ENCODE measurements around the gene ATP6V1B1.

ATP6V1B1 gene

DNA sequence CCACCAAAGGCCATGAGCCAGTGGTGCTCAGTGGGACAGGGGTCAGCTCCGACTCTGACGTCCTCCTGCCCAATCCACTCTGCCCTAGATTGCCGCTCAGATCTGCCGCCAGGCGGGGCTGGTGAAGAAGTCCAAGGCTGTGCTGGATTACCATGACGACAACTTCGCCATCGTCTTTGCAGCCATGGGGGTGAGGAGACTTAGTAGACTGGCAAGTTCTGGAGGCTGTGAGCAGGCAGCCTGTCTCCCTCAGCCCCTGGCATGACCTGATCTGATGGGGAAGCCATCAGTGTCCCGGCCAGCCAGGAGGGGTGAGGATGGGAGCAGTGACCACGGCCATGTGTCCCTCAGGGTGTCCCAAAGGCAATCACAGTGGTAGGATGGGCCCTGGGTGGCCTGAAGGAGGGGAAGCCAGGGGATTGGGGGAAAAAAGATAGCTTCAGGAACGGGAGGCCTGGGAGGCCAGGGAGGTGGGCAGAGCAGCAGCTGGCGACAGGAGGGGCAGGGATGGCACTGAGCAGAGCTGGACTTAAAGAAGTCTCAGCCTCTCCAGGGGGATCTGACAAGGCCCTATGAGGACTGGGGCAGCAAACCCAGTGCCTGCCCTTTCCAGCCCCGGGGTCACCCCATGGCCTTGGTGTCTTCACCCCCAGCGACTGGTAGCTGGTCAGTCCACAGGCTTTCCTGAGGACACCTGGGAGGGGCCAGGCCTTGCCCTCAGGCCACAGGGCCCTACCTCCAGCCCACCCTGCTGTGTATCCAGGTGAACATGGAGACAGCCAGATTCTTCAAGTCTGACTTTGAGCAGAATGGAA lies 25.3 kb downstream of the ATP6V1B1 start:
- H3K4me3 ChIP-seq (ENCODE audit: low read length), result no peak overlapping the region
- no peak for DNase-seq (ENCODE audit: low read depth, low spot score)

DNA sequence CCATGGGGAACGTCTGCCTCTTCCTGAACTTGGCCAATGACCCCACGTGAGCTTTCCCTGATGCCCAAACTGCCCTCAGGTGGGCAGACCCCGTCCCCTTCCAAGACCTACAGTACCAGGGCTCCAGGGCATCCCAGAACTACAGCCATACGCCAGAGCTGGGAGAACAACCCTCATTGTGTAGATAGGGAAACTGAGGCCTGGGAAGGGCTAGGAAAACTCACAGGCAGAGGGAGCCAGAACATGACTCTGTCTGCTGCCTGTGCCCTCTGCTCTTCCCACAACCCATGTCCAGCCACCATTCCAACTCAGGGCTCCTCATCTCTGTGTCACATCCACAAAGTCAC lies 25.9 kb downstream of the ATP6V1B1 start:
- DNase-seq (ENCODE audit: low read depth, low spot score), result no peak
- no peak overlapping the region for H3K4me3 ChIP-seq (ENCODE audit: low read length)

- DNase-seq (ENCODE audit: low read depth, low spot score), result no peak
- no peak overlapping the region for H3K4me3 ChIP-seq (ENCODE audit: low read length)
Observed at GRCh38 chr2:70962211-70962884, 26.6 kb downstream of the ATP6V1B1 start.

DNA sequence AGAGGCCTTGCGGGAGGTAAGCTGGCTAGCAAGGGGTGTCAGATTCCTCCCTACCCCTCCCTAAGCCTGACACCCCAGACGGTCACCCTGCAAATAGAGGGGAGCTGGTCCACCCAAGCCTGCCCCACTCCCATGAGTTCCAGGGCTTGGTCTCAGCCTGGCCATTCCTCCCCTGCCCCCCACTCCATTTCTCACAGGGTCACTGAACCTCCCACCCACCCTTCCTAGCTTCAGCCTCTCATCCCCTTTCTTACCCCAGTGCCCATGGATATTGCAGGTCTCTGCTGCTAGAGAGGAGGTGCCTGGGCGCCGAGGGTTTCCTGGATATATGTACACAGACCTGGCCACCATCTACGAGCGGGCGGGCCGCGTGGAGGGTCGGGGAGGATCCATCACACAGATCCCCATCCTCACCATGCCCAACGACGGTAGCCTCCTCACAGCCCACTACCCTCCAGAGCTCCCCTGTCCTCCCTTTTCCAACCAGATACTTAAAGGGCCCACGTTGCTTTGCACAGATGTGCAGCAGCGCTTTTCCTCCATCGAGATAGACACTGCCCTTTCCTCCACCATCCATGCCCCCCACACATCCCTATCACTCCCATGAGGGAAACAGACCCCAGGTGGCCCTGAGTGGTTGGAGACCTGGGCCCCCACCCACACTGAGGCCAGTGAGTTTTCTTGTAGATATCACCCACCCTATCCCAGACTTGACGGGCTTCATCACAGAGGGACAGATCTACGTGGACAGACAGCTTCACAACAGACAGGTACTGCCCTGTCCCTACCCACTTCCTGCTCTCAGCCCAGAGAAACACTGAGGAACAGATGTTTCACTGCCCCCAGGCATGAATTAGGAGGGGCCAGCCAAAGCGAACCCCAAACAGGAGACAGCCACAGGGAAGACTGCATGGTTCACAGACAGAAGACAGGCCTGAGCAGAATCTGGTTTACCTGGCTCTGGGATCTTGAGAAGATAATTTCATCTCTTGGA lies 27.5 kb downstream of the ATP6V1B1 start:
- no peak overlapping the region for H3K4me3 ChIP-seq (ENCODE audit: low read length)
- DNase-seq (ENCODE audit: low read depth, low spot score), result no peak

- DNase-seq (ENCODE audit: low read depth, low spot score), result no peak
Observed at GRCh38 chr2:70964133-70964532, 28.4 kb downstream of the ATP6V1B1 start.

DNA sequence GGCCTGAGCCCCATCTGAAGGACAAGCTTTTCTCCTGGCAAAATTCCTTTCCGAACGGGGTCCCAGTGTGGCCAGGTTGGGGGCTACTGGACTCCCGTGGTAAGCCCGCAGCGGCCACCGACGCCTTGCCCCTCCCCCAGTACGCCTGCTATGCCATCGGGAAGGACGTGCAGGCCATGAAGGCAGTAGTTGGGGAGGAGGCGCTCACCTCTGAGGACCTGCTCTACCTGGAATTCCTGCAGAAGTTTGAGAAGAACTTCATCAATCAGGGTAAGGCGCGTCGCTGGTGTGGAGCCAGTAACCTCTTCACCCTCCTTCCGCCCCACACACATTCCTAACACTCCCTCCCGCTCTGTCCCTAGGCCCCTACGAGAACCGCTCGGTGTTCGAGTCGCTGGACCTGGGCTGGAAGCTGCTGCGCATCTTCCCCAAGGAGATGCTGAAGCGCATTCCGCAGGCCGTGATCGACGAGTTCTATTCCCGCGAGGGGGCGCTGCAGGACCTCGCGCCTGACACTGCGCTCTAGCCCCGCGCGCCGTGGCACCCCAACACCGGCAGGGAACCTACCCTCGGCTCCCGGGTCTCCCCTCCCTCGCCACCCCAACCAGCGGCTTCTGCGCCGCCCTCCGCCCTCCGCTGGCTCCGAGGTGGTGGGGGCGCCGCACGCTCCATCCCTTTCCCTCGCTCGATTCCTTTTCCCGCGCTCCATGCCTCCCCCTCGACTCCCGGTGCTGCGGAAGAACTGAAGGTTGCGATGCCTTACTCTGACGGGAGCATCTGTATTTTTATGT lies 29.1 kb downstream of the ATP6V1B1 start:
- no peak for DNase-seq (ENCODE audit: low read depth, low spot score)
- H3K4me3 ChIP-seq (ENCODE audit: low read length), result no peak overlapping the region

More at GRCh38 chr2:70964133-70964532, 28.4 kb downstream of the ATP6V1B1 start:
- H3K4me3 ChIP-seq (ENCODE audit: low read length), result no peak overlapping the region

DNA sequence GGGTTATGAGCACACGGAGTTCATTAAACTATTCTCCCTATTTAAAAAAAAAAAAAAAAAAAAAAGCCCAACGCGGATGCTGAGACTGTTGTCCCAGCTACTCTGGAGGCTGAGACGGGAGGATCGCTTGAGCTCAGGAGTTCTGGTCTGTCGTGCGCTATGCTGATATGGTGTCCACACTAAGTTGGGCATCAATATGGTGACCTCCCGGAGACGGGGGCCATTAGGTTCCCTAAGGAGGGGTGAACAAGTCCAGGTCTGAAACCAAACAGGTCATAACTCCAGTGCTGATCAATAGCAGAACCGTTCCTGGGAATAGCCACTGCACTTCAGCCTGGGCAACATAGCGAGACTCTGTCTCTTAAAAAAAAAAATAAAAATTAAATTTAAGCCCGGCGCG lies 29.8 kb downstream of the ATP6V1B1 start:
- H3K4me3 ChIP-seq (ENCODE audit: low read length), result no peak overlapping the region
- no peak for DNase-seq (ENCODE audit: low read depth, low spot score)

- no peak for DNase-seq (ENCODE audit: low read depth, low spot score)
Observed at GRCh38 chr2:70966681-70967080, 31.0 kb downstream of the ATP6V1B1 start.

DNA sequence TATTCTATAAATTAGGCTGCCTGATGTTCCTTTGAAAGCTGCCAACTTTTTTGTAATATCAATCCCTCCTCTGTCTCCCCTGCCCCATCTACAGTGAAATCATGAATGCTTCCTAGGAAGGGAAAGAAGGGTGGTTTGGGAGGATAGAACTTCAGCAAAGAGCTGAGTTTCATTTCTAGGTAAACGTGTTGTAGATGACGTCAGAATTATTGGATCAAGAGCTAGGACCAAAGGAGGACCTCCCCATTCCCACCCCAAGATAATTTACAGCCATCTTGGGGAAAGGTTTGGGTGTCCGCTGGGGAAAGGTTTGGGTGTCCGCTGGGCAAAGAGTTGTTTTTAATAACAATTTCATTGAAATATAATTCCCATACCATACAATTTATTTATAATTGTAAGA lies 31.5 kb downstream of the ATP6V1B1 start:
- no peak overlapping the region for H3K4me3 ChIP-seq (ENCODE audit: low read length)
- no peak for DNase-seq (ENCODE audit: low read depth, low spot score)

More at GRCh38 chr2:70966681-70967080, 31.0 kb downstream of the ATP6V1B1 start:
- H3K4me3 ChIP-seq (ENCODE audit: low read length), result no peak overlapping the region

DNA sequence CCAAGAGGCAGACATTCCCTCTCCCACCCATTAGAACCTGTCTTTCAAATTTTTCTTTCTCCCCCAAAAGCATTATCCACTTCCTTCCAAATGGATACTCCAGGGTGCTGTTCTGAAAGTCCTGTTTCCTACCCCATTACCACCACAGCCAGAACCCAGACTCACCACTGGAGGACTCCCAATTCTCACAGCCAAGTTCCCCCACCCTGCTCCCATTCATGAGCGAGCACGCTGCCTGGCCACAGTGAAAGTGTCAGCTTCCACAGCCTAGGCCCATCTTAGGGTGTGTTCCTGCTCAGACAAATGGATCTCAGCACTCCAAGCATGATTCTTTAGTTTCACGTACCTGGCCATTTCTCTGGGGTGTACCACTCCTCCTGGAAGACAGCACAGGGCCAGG lies 38.9 kb downstream of the ATP6V1B1 start:
- DNase-seq (ENCODE audit: low read depth, low spot score), result no peak

DNA sequence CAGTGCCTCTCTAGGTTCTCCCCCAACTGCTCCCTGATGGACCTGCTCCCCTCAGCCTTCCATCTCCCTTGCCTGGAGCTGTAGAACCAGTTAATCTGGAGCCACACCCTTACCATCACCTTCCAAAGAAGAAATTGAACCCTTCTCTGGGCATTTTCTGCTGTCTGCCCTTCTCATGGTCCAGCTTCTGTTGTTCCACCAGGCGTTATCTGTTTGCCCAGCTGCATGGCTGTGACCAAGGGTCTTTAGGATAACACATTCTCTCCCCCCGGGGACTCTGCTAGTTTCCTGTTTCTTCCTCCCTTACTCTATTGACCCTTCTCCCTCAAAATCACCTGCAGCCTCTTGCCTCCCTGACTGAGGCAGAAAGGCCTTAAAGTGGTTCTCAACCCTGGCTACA lies 39.5 kb downstream of the ATP6V1B1 start:
- H3K4me3 ChIP-seq (ENCODE audit: low read length), result no peak overlapping the region
- no peak for DNase-seq (ENCODE audit: low read depth, low spot score)

More for the DNA sequence above, 38.9 kb downstream of the ATP6V1B1 start:
- H3K4me3 ChIP-seq (ENCODE audit: low read length), result no peak overlapping the region

DNA sequence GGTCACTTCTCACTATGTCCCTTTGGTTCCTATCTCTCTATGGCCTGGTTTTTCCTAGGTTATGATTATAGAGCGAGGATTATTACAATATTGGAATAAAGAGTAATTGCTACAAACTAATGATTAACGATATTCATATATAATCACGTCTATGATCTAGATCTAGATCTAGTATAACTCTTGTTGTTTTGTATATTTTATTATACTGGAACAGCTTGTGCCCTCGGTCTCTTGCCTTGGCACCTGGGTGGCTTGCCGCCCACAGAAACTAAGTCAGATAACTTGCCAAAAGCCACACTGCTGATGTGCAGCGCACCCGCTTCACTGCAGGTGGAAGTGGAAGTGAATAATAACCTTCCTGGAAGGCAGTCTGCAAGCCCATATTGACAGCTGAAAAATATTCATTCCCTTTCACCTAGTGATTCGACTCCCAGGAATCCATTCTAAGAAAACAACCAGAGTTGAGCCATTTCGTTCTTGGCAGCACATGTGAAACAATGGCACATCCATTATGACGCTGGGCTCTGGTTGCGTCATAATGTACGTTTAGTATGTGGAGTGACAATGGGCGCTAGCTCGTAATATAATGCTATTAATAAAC lies 42.0 kb downstream of the ATP6V1B1 start:
- DNase-seq (ENCODE audit: low read depth, low spot score), result no peak
- H3K4me3 ChIP-seq (ENCODE audit: low read length), result no peak overlapping the region

- no peak for DNase-seq (ENCODE audit: low read depth, low spot score)
- H3K4me3 ChIP-seq (ENCODE audit: low read length), result no peak within 1 kb of the TSS
Observed at GRCh38 chr2:70978341-70979179, 42.9 kb downstream of the ATP6V1B1 start, which contains the start of gene ANKRD53. Gene ANKRD53 (plus strand): TSS chr2:70978630. CDS start chr2:70978646, 16 bp downstream.

GRCh38 chr2:70979180-70979488 lies 43.4 kb downstream of the ATP6V1B1 start:
- DNase-seq (ENCODE audit: low read depth, low spot score), result no peak
- H3K4me3 ChIP-seq (ENCODE audit: low read length), result no peak overlapping the region

DNA sequence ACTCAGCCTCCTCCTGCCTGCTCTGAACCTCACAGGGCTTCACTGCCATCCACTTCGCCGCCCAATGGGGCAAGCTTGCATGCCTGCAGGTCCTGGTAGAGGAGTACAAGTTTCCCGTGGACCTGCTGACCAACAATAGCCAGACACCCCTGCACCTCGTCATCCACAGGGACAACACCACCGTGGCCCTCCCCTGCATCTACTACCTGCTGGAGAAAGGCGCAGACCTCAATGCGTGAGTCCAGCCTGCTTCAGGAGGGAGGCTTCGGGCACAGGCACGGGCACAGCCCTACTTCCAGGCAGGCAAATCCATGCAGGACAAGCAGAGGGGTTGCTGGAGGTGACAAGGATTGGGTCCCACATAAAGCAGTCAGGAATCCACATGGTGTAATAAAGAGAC lies 43.9 kb downstream of the ATP6V1B1 start:
- no peak for DNase-seq (ENCODE audit: low read depth, low spot score)
- H3K4me3 ChIP-seq (ENCODE audit: low read length), result no peak overlapping the region

GRCh38 chr2:70981421-70981820 lies 45.7 kb downstream of the ATP6V1B1 start:
- no peak for DNase-seq (ENCODE audit: low read depth, low spot score)
- H3K4me3 ChIP-seq (ENCODE audit: low read length), result no peak overlapping the region

- no peak for DNase-seq (ENCODE audit: low read depth, low spot score)
- no peak overlapping the region for H3K4me3 ChIP-seq (ENCODE audit: low read length)
Observed at GRCh38 chr2:70981866-70982810, 46.4 kb downstream of the ATP6V1B1 start.
